ENCODE results near the gene P2RX4.

GRCh38 chr12:121238086-121238485, 28.2 kb downstream of the P2RX4 start:
- TF ChIP-seq CTCF (IDR thresholded peaks at IDR 0.05 in 2 of 3, conservative IDR thresholded peaks at IDR 0.05 in 1 of 3; ENCODE audit: borderline replicate concordance in 1 of 3, insufficient read depth in 1 of 3, low read depth in 2 of 3, low read length in 2 of 3) (no peak), EZH2 (IDR thresholded peaks at IDR 0.05) (no peak), MAX (IDR thresholded peaks at IDR 0.05) (no peak), POLR2AphosphoS5 (IDR thresholded peaks at IDR 0.05; ENCODE audit: low read depth, low read length) (no peak), POLR2A (IDR thresholded peaks at IDR 0.05; ENCODE audit: borderline replicate concordance, extremely low read depth, insufficient read depth, insufficient read length) (no peak), RAD21 (IDR thresholded peaks at IDR 0.05; ENCODE audit: low read depth) (no peak)
- TF ChIP-seq, protein P1, sequence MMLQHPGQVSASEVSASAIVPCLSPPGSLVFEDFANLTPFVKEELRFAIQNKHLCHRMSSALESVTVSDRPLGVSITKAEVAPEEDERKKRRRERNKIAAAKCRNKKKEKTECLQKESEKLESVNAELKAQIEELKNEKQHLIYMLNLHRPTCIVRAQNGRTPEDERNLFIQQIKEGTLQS (IDR thresholded peaks at IDR 0.05), result no peak
- TF ChIP-seq, protein P2, sequence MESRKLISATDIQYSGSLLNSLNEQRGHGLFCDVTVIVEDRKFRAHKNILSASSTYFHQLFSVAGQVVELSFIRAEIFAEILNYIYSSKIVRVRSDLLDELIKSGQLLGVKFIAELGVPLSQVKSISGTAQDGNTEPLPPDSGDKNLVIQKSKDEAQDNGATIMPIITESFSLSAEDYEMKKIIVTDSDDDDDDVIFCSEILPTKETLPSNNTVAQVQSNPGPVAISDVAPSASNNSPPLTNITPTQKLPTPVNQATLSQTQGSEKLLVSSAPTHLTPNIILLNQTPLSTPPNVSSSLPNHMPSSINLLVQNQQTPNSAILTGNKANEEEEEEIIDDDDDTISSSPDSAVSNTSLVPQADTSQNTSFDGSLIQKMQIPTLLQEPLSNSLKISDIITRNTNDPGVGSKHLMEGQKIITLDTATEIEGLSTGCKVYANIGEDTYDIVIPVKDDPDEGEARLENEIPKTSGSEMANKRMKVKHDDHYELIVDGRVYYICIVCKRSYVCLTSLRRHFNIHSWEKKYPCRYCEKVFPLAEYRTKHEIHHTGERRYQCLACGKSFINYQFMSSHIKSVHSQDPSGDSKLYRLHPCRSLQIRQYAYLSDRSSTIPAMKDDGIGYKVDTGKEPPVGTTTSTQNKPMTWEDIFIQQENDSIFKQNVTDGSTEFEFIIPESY (IDR thresholded peaks at IDR 0.05; ENCODE audit: extremely low read depth, insufficient replicate concordance, low read length), result no peak

Data from HCT116 (cell line).